ENCODE measurements around the gene GET3.

GET3 gene

GRCh38 chr19:12782424-12783290 is 45.4 kb downstream of the GET3 start:
- no peaks in the 10 kb centered on the region for H3K9me3 ChIP-seq (ENCODE audit: control insufficient read depth, insufficient read depth, low read length)
- H3K27ac ChIP-seq (ENCODE audit: low read depth, low read length): peak overlapping the region; percentile 64
- H3K9ac ChIP-seq (ENCODE audit: low read depth, low read length): 0 out of 2 replicates have a peak overlapping the region, but pooled peaks have one; percentile 10
- H3K4me1 ChIP-seq (ENCODE audit: control insufficient read depth, insufficient read depth, low read length): peaks cover 19% of the 10 kb centered on the region
- H3K4me3 ChIP-seq (ENCODE audit: low read depth, low read length): peak overlapping the region; percentile 63
- no peaks in the 10 kb centered on the region for H3K36me3 ChIP-seq (ENCODE audit: control insufficient read depth, insufficient read depth, low read length)
- no peaks in the 10 kb centered on the region for H3K27me3 ChIP-seq (ENCODE audit: control insufficient read depth, insufficient read depth, low read length)

- peaks cover 21% of the 10 kb centered on the region for H3K4me1 ChIP-seq (ENCODE audit: control insufficient read depth, insufficient read depth, low read length)
- H3K4me3 ChIP-seq (ENCODE audit: low read depth, low read length): peak overlapping the region; percentile 63; the same call in 1 of the 2 replicates
- no peak overlapping the region for H3K9ac ChIP-seq (ENCODE audit: low read depth, low read length)
- H3K27me3 ChIP-seq (ENCODE audit: control insufficient read depth, insufficient read depth, low read length): no peaks in the 10 kb centered on the region
- H3K9me3 ChIP-seq (ENCODE audit: control insufficient read depth, insufficient read depth, low read length): no peaks in the 10 kb centered on the region
- no peaks in the 10 kb centered on the region for H3K36me3 ChIP-seq (ENCODE audit: control insufficient read depth, insufficient read depth, low read length)
- peak overlapping the region; percentile 64 for H3K27ac ChIP-seq (ENCODE audit: low read depth, low read length)
Measured at GRCh38 chr19:12783291-12783848, 46.1 kb downstream of the GET3 start.

- Histone ChIP-seq H3K9ac (ENCODE audit: low read depth, low read length) (no peak overlapping the region), H3K4me1 (ENCODE audit: control insufficient read depth, insufficient read depth, low read length) (peaks cover 21% of the 10 kb centered on the region), H3K4me3 (ENCODE audit: low read depth, low read length) (no peak overlapping the region), H3K36me3 (ENCODE audit: control insufficient read depth, insufficient read depth, low read length) (no peaks in the 10 kb centered on the region), H3K9me3 (ENCODE audit: control insufficient read depth, insufficient read depth, low read length) (no peaks in the 10 kb centered on the region), H3K27me3 (ENCODE audit: control insufficient read depth, insufficient read depth, low read length) (no peaks in the 10 kb centered on the region), H3K27ac (ENCODE audit: low read depth, low read length) (no peak overlapping the region)
Measured at GRCh38 chr19:12783849-12784393, 46.6 kb downstream of the GET3 start.

- Histone ChIP-seq H3K4me1 (ENCODE audit: control insufficient read depth, insufficient read depth, low read length) (peaks cover 21% of the 10 kb centered on the region), H3K9me3 (ENCODE audit: control insufficient read depth, insufficient read depth, low read length) (no peaks in the 10 kb centered on the region), H3K27me3 (ENCODE audit: control insufficient read depth, insufficient read depth, low read length) (no peaks in the 10 kb centered on the region), H3K27ac (ENCODE audit: low read depth, low read length) (no peak overlapping the region), H3K4me3 (ENCODE audit: low read depth, low read length) (no peak overlapping the region), H3K9ac (ENCODE audit: low read depth, low read length) (no peak overlapping the region), H3K36me3 (ENCODE audit: control insufficient read depth, insufficient read depth, low read length) (no peaks in the 10 kb centered on the region)
Measured at GRCh38 chr19:12784394-12784870, 47.1 kb downstream of the GET3 start.

- H3K4me1 ChIP-seq (ENCODE audit: control insufficient read depth, insufficient read depth, low read length): peaks cover 20% of the 10 kb centered on the region
- H3K27me3 ChIP-seq (ENCODE audit: control insufficient read depth, insufficient read depth, low read length): no peaks in the 10 kb centered on the region
- H3K27ac ChIP-seq (ENCODE audit: low read depth, low read length): no peak overlapping the region
- no peak overlapping the region for H3K4me3 ChIP-seq (ENCODE audit: low read depth, low read length)
- H3K36me3 ChIP-seq (ENCODE audit: control insufficient read depth, insufficient read depth, low read length): no peaks in the 10 kb centered on the region
- no peak overlapping the region for H3K9ac ChIP-seq (ENCODE audit: low read depth, low read length)
- no peaks in the 10 kb centered on the region for H3K9me3 ChIP-seq (ENCODE audit: control insufficient read depth, insufficient read depth, low read length)
Measured at GRCh38 chr19:12784871-12785430, 47.7 kb downstream of the GET3 start.

- no peak overlapping the region for H3K27ac ChIP-seq (ENCODE audit: low read depth, low read length)
- H3K9me3 ChIP-seq (ENCODE audit: control insufficient read depth, insufficient read depth, low read length): no peaks in the 10 kb centered on the region
- no peak overlapping the region for H3K9ac ChIP-seq (ENCODE audit: low read depth, low read length)
- no peak overlapping the region for H3K4me3 ChIP-seq (ENCODE audit: low read depth, low read length)
- no peaks in the 10 kb centered on the region for H3K36me3 ChIP-seq (ENCODE audit: control insufficient read depth, insufficient read depth, low read length)
- peaks cover 24% of the 10 kb centered on the region for H3K4me1 ChIP-seq (ENCODE audit: control insufficient read depth, insufficient read depth, low read length)
- H3K27me3 ChIP-seq (ENCODE audit: control insufficient read depth, insufficient read depth, low read length): peaks cover 3% of the 10 kb centered on the region
Measured at GRCh38 chr19:12785431-12786031, 48.2 kb downstream of the GET3 start.

GRCh38 chr19:12786141-12786870 is 49.0 kb downstream of the GET3 start:
- H3K4me3 ChIP-seq (ENCODE audit: low read depth, low read length): no peak overlapping the region
- no peaks in the 10 kb centered on the region for H3K9me3 ChIP-seq (ENCODE audit: control insufficient read depth, insufficient read depth, low read length)
- H3K4me1 ChIP-seq (ENCODE audit: control insufficient read depth, insufficient read depth, low read length): peaks cover 30% of the 10 kb centered on the region
- no peak overlapping the region for H3K27ac ChIP-seq (ENCODE audit: low read depth, low read length)
- H3K27me3 ChIP-seq (ENCODE audit: control insufficient read depth, insufficient read depth, low read length): peaks cover 11% of the 10 kb centered on the region
- H3K9ac ChIP-seq (ENCODE audit: low read depth, low read length): no peak overlapping the region
- no peaks in the 10 kb centered on the region for H3K36me3 ChIP-seq (ENCODE audit: control insufficient read depth, insufficient read depth, low read length)

- Histone ChIP-seq H3K27me3 (ENCODE audit: control insufficient read depth, insufficient read depth, low read length) (peaks cover 17% of the 10 kb centered on the region), H3K9ac (ENCODE audit: low read depth, low read length) (no peak overlapping the region), H3K36me3 (ENCODE audit: control insufficient read depth, insufficient read depth, low read length) (no peaks in the 10 kb centered on the region), H3K4me1 (ENCODE audit: control insufficient read depth, insufficient read depth, low read length) (peaks cover 30% of the 10 kb centered on the region), H3K4me3 (ENCODE audit: low read depth, low read length) (no peak overlapping the region), H3K27ac (ENCODE audit: low read depth, low read length) (no peak overlapping the region), H3K9me3 (ENCODE audit: control insufficient read depth, insufficient read depth, low read length) (no peaks in the 10 kb centered on the region)
Measured at GRCh38 chr19:12786952-12787351, 49.7 kb downstream of the GET3 start.

- no peaks in the 10 kb centered on the region for H3K9me3 ChIP-seq (ENCODE audit: control insufficient read depth, insufficient read depth, low read length)
- no peak overlapping the region for H3K9ac ChIP-seq (ENCODE audit: low read depth, low read length)
- H3K27ac ChIP-seq (ENCODE audit: low read depth, low read length): no peak overlapping the region
- H3K36me3 ChIP-seq (ENCODE audit: control insufficient read depth, insufficient read depth, low read length): no peaks in the 10 kb centered on the region
- peaks cover 30% of the 10 kb centered on the region for H3K4me1 ChIP-seq (ENCODE audit: control insufficient read depth, insufficient read depth, low read length)
- peaks cover 22% of the 10 kb centered on the region for H3K27me3 ChIP-seq (ENCODE audit: control insufficient read depth, insufficient read depth, low read length)
- no peak overlapping the region for H3K4me3 ChIP-seq (ENCODE audit: low read depth, low read length)
Measured at GRCh38 chr19:12787458-12787857, 50.2 kb downstream of the GET3 start.

- Histone ChIP-seq H3K27me3 (ENCODE audit: control insufficient read depth, insufficient read depth, low read length) (peaks cover 25% of the 10 kb centered on the region), H3K4me1 (ENCODE audit: control insufficient read depth, insufficient read depth, low read length) (peaks cover 30% of the 10 kb centered on the region), H3K27ac (ENCODE audit: low read depth, low read length) (peak overlapping the region; percentile 72), H3K9ac (ENCODE audit: low read depth, low read length) (no peak overlapping the region), H3K9me3 (ENCODE audit: control insufficient read depth, insufficient read depth, low read length) (no peaks in the 10 kb centered on the region), H3K36me3 (ENCODE audit: control insufficient read depth, insufficient read depth, low read length) (no peaks in the 10 kb centered on the region), H3K4me3 (ENCODE audit: low read depth, low read length) (peak overlapping the region; percentile 78)
Measured at GRCh38 chr19:12788042-12788681, 50.9 kb downstream of the GET3 start.

All from HUES48 (cell line).